ENCODE data around the gene SEC61B.

- no peak for TF ChIP-seq CTCF (IDR thresholded peaks at IDR 0.05)
- no peak for TF ChIP-seq EZH2 (IDR thresholded peaks at IDR 0.05)
- TF ChIP-seq EZH2phosphoT487 (IDR thresholded peaks at IDR 0.05) = no peak
Observed at GRCh38 chr9:99239341-99240060, 17.4 kb downstream of the SEC61B start.

Data from neural progenitor cell (in vitro differentiated cells).